Measurements from ENCODE around the gene CDK13.

The CDK13 gene

DNA sequence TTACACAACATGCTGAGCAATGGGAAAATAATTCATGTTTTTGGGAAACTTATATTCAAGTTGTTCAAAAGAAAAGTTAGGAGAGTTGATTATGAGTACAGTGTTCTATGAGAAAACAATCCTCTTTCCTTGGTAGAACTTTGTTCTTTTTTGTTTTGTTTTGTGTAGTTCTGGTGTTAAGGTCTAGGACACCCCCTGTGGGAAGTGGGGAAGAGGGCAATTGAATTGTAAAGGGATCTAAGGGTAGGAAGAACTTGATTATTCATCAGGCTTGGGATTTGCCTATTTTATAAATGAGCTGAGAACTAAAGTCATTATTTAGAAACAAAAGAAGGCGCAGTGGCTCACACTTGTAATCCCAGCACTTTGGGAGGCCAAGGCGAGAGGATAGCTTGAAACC lies 25.9 kb upstream of the CDK13 start:
- no peaks in the 10 kb centered on the region for H3K36me3 ChIP-seq (ENCODE audit: control insufficient read depth in 2 of 2, insufficient read depth in 1 of 2, low read length in 2 of 2)
- no peaks in the 10 kb centered on the region for H3K9me3 ChIP-seq (ENCODE audit: control insufficient read depth, insufficient read depth, low read depth, low read length)
- no peak overlapping the region for H3K4me3 ChIP-seq (ENCODE audit: low read depth, low read length)
- POLR2A ChIA-PET, result no interaction called here
- H3K27ac ChIP-seq (ENCODE audit: extremely low read depth, low read depth, low read length), result no peak overlapping the region
- CTCF ChIA-PET, result interaction anchor here (0.7 to 1.6 kb wide), 2 partner anchors 28 to 39 kb away, joined by 5 to 7 read pairs; no protein-coding TSS in a partner anchor
- TF ChIP-seq, protein P1, sequence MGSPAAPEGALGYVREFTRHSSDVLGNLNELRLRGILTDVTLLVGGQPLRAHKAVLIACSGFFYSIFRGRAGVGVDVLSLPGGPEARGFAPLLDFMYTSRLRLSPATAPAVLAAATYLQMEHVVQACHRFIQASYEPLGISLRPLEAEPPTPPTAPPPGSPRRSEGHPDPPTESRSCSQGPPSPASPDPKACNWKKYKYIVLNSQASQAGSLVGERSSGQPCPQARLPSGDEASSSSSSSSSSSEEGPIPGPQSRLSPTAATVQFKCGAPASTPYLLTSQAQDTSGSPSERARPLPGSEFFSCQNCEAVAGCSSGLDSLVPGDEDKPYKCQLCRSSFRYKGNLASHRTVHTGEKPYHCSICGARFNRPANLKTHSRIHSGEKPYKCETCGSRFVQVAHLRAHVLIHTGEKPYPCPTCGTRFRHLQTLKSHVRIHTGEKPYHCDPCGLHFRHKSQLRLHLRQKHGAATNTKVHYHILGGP (tag by site-specific recombination; IDR thresholded peaks at IDR 0.05), result no peak
- TF ChIP-seq ZNF133 (tag by site-specific recombination; IDR thresholded peaks at IDR 0.05), result no peak
- no peak for TF ChIP-seq MYNN (tag by site-specific recombination; IDR thresholded peaks at IDR 0.05; ENCODE audit: borderline replicate concordance)
- TF ChIP-seq ZNF785 (tag by site-specific recombination; IDR thresholded peaks at IDR 0.05), result no peak
- TF ChIP-seq, protein P2, sequence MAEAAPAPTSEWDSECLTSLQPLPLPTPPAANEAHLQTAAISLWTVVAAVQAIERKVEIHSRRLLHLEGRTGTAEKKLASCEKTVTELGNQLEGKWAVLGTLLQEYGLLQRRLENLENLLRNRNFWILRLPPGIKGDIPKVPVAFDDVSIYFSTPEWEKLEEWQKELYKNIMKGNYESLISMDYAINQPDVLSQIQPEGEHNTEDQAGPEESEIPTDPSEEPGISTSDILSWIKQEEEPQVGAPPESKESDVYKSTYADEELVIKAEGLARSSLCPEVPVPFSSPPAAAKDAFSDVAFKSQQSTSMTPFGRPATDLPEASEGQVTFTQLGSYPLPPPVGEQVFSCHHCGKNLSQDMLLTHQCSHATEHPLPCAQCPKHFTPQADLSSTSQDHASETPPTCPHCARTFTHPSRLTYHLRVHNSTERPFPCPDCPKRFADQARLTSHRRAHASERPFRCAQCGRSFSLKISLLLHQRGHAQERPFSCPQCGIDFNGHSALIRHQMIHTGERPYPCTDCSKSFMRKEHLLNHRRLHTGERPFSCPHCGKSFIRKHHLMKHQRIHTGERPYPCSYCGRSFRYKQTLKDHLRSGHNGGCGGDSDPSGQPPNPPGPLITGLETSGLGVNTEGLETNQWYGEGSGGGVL (tag by site-specific recombination; IDR thresholded peaks at IDR 0.05), result no peak
- TF ChIP-seq, protein P3, sequence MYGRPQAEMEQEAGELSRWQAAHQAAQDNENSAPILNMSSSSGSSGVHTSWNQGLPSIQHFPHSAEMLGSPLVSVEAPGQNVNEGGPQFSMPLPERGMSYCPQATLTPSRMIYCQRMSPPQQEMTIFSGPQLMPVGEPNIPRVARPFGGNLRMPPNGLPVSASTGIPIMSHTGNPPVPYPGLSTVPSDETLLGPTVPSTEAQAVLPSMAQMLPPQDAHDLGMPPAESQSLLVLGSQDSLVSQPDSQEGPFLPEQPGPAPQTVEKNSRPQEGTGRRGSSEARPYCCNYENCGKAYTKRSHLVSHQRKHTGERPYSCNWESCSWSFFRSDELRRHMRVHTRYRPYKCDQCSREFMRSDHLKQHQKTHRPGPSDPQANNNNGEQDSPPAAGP (tag by site-specific recombination; IDR thresholded peaks at IDR 0.05), result no peak
- TF ChIP-seq ZNF132 (tag by site-specific recombination; IDR thresholded peaks at IDR 0.05; ENCODE audit: borderline replicate concordance), result no peak
- TF ChIP-seq ZNF76 (tag by site-specific recombination; IDR thresholded peaks at IDR 0.05; ENCODE audit: borderline replicate concordance, low read depth), result no peak
- TF ChIP-seq ZNF473 (tag by site-specific recombination; IDR thresholded peaks at IDR 0.05), result no peak
- no peak for TF ChIP-seq ZNF768 (tag by site-specific recombination; IDR thresholded peaks at IDR 0.05)
- TF ChIP-seq, protein P4, sequence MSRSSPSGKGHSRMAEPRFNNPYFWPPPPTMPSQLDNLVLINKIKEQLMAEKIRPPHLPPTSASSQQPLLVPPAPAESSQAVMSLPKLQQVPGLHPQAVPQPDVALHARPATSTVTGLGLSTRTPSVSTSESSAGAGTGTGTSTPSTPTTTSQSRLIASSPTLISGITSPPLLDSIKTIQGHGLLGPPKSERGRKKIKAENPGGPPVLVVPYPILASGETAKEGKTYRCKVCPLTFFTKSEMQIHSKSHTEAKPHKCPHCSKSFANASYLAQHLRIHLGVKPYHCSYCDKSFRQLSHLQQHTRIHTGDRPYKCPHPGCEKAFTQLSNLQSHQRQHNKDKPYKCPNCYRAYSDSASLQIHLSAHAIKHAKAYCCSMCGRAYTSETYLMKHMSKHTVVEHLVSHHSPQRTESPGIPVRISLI (tag by site-specific recombination; IDR thresholded peaks at IDR 0.05), result no peak
- TF ChIP-seq ZNF211 (tag by site-specific recombination; IDR thresholded peaks at IDR 0.05; ENCODE audit: low read depth), result no peak
- no peak for TF ChIP-seq ZNF658 (tag by site-specific recombination; IDR thresholded peaks at IDR 0.05)
- TF ChIP-seq ZNF37A (tag by site-specific recombination; IDR thresholded peaks at IDR 0.05), result no peak
- no peak for TF ChIP-seq GFI1B (tag by site-specific recombination; IDR thresholded peaks at IDR 0.05)
- no peak for TF ChIP-seq ZNF24 (tag by site-specific recombination; IDR thresholded peaks at IDR 0.05)
- TF ChIP-seq, protein P5, sequence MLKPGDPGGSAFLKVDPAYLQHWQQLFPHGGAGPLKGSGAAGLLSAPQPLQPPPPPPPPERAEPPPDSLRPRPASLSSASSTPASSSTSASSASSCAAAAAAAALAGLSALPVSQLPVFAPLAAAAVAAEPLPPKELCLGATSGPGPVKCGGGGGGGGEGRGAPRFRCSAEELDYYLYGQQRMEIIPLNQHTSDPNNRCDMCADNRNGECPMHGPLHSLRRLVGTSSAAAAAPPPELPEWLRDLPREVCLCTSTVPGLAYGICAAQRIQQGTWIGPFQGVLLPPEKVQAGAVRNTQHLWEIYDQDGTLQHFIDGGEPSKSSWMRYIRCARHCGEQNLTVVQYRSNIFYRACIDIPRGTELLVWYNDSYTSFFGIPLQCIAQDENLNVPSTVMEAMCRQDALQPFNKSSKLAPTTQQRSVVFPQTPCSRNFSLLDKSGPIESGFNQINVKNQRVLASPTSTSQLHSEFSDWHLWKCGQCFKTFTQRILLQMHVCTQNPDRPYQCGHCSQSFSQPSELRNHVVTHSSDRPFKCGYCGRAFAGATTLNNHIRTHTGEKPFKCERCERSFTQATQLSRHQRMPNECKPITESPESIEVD (tag by site-specific recombination; IDR thresholded peaks at IDR 0.05), result no peak
- no peak for TF ChIP-seq ZNF248 (tag by site-specific recombination; IDR thresholded peaks at IDR 0.05)
- no peak for TF ChIP-seq ZNF626 (tag by site-specific recombination; IDR thresholded peaks at IDR 0.05)
- H3K4me1 ChIP-seq (ENCODE audit: control insufficient read depth, insufficient read depth, low read length), result no peaks in the 10 kb centered on the region

DNA sequence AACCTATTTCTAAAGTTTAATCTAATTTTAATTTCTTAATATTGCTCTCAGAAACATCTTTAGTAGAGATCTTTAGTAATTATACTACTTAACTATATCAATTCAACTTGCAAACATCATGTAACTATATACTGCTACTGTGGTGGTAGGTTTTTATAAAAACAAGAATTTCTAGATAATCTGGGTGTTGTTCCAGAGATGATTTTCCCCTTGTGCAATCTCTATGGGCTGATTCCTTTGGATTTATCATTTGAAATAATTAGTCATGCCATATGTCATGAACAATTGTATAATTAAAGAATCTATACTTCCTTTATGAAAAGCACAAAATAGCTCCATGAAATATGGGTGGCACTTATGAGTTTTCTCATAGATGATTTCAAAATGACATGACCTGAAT lies 23.9 kb upstream of the CDK13 start:
- CTCF ChIA-PET, result no interaction called here
- Histone ChIP-seq H3K27ac (ENCODE audit: extremely low read depth, low read depth, low read length) (no peak overlapping the region), H3K4me1 (ENCODE audit: control insufficient read depth, insufficient read depth, low read length) (no peaks in the 10 kb centered on the region), H3K4me3 (ENCODE audit: low read depth, low read length) (no peak overlapping the region), H3K36me3 (ENCODE audit: control insufficient read depth in 2 of 2, insufficient read depth in 1 of 2, low read length in 2 of 2) (no peaks in the 10 kb centered on the region), H3K9me3 (ENCODE audit: control insufficient read depth, insufficient read depth, low read depth, low read length) (no peaks in the 10 kb centered on the region)
- POLR2A ChIA-PET, result interaction anchor here (0.6 kb wide), 1 partner anchor 208 kb away, joined by 5 read pairs; no protein-coding TSS in a partner anchor
- TF ChIP-seq FEZF1 (tag by site-specific recombination; IDR thresholded peaks at IDR 0.05) (no peak), ZNF530 (tag by site-specific recombination; IDR thresholded peaks at IDR 0.05; ENCODE audit: low read depth) (no peak), ZNF302 (tag by site-specific recombination; IDR thresholded peaks at IDR 0.05; ENCODE audit: low read depth) (no peak), ZNF416 (tag by site-specific recombination; IDR thresholded peaks at IDR 0.05) (no peak), TRIM28 (IDR thresholded peaks at IDR 0.05; ENCODE audit: borderline replicate concordance, low read length) (no peak), ZBTB1 (tag by site-specific recombination; IDR thresholded peaks at IDR 0.05) (no peak), ZNF558 (tag by site-specific recombination; IDR thresholded peaks at IDR 0.05) (no peak), ZNF791 (tag by site-specific recombination; IDR thresholded peaks at IDR 0.05) (no peak), GFI1B (tag by site-specific recombination; IDR thresholded peaks at IDR 0.05) (no peak), ZNF600 (tag by site-specific recombination; IDR thresholded peaks at IDR 0.05) (no peak)
- TF ChIP-seq, protein P6, sequence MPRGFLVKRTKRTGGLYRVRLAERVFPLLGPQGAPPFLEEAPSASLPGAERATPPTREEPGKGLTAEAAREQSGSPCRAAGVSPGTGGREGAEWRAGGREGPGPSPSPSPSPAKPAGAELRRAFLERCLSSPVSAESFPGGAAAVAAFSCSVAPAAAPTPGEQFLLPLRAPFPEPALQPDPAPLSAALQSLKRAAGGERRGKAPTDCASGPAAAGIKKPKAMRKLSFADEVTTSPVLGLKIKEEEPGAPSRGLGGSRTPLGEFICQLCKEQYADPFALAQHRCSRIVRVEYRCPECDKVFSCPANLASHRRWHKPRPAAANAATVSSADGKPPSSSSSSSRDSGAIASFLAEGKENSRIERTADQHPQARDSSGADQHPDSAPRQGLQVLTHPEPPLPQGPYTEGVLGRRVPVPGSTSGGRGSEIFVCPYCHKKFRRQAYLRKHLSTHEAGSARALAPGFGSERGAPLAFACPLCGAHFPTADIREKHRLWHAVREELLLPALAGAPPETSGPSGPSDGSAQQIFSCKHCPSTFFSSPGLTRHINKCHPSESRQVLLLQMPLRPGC (tag by site-specific recombination; IDR thresholded peaks at IDR 0.05), result no peak
